Measurements from ENCODE around the gene LRRN2.

The LRRN2 gene

DNA sequence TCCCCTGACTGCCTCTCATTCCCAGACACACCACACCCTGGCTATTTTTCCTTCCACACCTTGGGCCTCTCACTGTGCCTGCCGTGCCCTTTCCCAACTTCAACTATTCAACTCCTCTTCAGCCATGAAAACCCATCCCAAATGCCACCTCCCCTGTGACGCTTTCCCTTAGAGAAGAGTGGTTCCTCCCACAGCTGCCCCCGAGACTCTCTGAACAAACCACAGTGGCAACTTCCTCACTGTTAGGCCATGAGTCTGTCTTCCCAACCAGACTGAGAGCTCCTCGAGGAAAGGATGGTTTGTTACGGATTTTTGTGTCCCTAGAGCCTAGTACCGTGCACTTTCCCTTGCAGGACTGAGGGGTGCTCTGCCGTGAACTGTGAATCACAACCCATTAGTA, 59.2 kb downstream of the LRRN2 start:
- DNase-seq, result no peak

DNA sequence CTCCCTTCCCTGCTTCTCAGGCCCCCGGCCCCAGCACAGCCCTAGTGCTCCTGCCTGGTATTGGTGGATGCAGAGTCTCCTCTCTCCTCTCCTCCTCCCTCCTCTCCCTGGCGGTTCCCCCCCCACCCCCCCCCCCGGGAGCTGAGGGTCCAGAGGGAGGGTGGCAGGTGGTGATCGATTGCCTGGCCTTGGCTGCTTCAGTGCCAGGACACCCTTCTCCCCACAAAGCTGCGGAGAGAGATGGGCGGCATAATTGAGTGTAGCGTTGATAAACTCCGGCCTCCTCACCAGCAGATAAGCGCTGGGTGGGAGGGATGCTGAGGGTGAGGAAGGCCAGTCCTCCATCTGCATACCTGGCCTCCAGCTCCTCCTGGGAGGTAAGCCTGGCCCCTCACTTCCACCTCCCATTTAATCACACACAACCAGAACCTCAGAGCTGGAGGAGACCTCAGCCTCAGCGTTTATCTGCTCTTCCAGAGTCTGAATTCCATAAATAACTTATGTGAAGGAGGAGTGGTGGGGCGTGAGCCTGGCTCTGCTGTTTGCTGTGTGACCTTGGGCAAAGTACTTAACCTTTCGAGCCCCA, 60.8 kb downstream of the LRRN2 start:
- no peak for DNase-seq

- DNase-seq, result no peak
Observed at GRCh38 chr1:204623894-204624361, 61.6 kb downstream of the LRRN2 start.

DNA sequence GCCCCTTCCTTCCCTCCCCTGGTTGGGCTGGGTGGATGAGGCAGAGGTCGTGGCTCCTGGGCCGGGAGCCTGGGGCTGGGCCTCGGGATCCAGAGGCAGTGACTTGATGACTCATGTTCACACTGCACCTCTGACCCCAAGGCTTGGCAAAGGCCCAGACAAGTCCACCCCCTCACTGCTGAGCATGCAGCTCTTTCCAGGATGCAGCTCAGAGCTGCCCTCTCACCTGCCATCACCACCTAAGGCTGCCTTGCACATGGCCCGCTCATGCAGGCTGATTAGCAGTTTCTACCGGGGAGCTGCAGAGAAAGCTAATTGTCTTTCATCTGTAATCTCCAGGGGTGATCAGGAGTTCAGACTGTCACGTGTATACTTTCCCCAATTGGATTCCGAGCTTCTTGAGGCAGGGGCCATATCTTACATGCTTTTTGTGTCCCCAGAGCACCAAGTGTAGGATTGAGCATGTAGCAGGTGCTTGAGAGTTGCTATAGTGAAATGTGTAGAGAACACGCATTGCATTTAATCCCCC, 62.1 kb downstream of the LRRN2 start:
- no peak for DNase-seq

- DNase-seq, result no peak
Observed at GRCh38 chr1:204621996-204622395, 63.5 kb downstream of the LRRN2 start.

DNA sequence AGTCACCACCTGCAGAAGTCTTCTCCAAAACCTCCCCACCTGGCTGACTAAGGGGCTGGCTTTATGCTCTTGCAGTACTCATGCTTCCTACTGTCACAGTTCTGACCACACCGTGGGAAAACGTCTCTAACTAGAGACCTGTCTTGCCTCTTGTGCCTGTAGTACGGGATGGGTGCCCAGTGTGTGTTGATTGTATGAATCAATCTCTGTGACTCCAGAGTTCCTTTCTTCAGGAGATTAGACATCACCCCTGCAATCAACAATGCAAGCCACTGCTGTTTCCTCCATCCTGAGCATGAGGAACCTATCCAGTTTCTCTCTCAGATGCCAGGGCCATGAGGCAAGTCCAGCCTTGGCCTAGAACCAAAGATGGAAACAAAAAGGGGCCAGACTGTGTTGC, 64.1 kb downstream of the LRRN2 start:
- DNase-seq, result no peak

DNA sequence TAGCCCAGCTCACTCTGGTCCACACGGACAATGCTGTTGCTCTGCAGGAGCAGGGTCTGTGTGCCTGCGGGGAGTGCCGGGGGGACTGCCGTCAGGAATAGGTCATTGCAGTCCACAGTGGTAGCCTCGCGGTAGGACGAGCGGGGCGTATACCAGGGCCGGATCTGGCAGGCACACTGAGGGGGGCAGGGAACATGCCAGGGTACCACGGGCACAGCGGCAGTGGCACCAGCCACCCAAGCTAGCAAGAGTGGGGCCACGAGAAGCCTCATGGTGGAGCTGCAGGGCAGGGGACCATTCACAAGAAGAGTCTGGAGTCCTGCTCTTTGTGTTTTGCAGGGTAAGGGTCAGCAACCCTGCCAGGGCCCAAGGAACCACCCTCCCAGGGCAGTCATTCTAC, 65.8 kb downstream of the LRRN2 start:
- no peak for DNase-seq

DNA sequence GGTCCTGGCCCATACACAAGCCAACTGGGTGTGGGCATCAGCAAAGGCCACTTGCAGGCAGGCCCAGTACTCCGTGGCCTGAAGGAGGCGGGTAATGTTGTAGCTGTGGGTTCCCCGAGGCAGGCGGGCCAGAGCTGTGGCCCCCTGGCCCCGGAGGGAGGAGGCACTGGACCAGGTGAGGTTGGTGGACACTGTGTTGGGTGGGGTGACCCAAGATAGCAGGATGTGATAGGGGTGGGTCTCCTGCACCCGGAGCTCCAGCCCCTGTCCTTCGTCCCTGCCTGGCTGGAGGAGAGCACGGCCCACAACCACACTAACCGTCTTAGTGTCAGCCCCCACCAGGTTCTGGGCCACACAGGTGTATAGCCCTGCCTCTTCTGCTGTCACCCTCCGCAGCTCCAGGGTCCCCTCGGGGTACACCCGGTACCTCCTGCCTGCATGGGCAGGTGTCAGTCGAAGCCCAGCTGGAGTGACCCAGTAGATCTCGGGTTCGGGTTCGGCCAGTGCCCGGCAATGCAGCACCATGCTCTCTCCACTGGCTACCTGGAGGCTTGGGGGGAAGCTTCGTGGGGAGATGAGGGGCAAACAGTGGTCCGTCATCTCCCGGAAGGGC, 67.3 kb downstream of the LRRN2 start:
- no peak for DNase-seq

DNA sequence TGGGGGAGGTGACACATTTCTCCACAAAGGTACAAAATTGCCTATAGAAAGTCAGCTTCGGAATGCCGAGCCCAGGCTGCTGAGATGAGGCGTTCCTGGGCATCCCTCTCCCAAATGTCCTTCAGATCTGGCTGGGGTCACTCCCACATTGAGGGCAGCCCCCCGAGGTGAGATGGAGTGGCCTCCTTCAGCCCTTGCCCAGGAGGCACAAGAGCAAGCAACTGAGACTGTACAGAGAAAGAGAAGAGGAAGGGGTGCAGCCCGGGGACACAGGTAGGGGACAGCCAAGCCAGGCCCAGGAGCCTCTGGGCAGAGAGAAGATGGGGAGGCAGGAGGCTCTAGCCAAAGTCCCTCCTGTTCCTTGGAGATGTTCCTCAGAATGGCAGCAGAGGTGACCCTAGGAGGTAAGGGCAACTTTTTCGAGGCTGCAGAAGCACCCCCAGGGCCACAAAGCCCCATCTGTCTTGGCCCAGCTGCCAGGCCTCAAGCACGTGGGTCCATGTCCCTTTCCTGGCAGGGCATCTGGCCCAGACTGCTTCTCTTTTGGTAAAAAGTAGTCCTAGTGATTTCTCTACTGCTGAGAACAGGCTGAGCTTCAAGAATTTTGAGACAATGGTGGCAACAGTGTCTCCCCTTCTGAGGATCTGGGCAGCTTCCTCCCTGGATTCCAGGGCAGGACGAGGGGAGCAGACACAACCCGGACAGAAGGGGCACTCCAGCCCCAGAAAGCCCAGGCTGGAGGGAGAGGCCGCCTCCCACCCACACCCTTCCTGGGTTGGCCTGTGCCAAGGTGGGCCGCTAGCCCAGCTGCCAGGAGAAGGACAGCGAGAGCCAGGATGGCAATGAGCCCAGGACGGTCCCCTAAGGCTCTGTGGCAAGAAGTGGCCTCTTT, 68.0 kb downstream of the LRRN2 start:
- no peak for DNase-seq

DNA sequence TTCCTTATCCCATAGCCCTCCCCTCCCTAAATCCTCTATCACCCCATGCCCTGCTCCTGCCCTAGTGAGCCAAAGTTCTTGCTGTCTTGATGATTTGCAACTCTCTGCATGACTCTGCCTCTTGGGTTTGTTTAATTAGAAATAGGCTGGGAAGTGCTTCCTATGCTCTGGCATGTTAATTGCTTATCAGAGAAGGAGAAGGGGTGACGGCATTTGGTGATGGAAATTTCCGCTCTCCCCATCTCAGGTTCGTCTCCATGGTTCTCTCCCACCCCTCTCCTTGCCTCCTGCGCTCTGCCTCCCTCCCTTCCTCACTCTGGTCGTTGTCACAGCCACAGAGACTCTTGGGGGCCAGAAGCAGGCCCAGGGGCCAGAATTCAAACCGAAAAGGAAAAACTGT, 68.9 kb downstream of the LRRN2 start:
- no peak for DNase-seq

- no peak for DNase-seq
Observed at GRCh38 chr1:204615881-204616280, 69.7 kb downstream of the LRRN2 start.

DNA sequence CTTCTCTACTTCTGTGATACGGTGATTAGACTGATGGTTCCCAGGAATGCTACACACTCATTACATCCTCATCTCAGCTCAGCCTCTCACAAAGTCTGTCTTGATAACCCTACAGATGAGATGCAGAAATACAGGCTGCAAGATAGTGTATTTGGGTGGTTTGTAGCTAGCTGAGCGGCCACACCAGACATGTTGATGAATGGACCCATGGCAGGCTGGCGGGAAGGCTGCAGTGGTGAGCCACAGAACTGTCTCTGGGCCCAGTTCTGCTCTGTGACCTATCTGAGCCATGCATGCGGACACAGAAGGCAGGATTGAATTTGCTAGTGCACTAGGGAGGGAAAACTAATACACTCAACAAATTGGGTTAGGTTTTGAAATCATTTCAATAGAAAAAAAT, 71.9 kb downstream of the LRRN2 start:
- DNase-seq, result no peak

DNA sequence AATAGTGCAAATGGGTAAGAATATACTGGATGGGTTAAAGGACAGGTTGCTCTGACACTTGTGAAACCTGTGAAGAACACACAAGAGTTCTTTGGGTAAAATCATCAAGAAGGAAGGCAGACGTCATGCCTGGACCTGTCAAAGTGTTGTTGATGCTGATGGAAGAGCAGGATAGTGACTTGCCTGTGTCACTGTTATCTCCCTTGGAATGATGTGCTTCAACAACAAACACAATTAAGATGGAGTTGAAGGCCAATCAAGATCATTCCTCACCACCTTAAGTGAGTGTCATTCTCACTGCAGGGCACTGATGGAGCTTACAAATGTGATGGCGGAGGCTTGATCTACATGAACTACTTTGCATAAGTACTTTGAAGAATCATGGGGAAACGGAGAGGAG, 73.2 kb downstream of the LRRN2 start:
- no peak for DNase-seq

DNA sequence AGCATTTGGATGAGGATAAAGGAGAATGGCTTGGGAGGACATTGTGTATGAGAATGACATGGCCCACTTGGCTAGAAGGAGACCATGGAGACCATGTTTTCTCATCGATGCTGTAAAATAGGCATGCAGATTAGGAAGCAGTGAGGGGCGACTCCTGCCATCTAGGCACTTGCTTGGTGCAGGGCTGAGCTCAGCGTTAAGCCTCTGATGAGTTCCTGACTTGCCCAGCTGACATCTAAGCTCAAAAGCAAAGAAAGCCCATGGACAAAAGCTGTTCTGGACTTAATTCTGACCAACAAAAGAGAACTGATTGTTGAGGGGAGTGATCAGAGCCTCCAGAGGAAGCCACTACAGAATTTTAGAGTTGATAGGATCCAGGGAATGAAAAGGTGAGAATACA, 74.5 kb downstream of the LRRN2 start:
- DNase-seq, result no peak

GRCh38 chr1:204607910-204608309, 77.6 kb downstream of the LRRN2 start:
- no peak for DNase-seq

- DNase-seq, result no peak
Observed at GRCh38 chr1:204605791-204606190, 79.7 kb downstream of the LRRN2 start.

DNA sequence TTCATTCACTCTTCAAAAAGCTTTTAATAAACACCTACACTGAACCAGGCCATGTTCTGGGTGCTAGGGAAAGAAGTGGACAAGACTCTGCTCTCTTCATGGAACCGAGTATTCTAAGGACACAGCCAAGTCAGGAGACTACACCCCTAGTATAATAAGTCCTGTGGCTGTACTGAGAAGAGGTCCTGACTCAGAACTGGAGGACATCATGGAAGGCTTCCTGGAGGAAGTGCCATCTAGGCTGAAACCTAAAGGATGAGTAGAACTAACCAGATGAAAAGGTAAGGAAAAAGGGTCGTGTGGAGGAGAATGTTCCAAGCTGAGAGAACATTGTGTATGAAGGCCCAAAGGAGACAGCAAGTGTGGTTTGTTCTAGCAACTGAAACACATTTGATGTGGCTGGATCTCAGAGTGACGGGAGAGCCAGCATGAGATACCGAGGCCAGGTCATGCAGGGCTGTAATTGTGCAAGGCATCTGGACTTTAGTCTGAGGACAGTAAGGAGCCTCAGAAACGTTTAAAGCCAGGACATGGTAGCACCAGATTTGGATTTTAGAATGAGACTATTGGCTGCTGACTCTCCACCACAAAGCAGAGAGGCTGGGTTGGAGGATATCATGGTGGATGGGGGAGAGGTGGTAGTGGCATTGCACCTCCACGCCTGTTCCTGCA, 82.5 kb downstream of the LRRN2 start:
- DNase-seq, result no peak

GRCh38 chr1:204602111-204602579, 83.4 kb downstream of the LRRN2 start:
- DNase-seq, result no peak

GRCh38 chr1:204600968-204601367, 84.6 kb downstream of the LRRN2 start:
- no peak for DNase-seq

- DNase-seq, result no peak
Observed at GRCh38 chr1:204600203-204600602, 85.3 kb downstream of the LRRN2 start.

DNA sequence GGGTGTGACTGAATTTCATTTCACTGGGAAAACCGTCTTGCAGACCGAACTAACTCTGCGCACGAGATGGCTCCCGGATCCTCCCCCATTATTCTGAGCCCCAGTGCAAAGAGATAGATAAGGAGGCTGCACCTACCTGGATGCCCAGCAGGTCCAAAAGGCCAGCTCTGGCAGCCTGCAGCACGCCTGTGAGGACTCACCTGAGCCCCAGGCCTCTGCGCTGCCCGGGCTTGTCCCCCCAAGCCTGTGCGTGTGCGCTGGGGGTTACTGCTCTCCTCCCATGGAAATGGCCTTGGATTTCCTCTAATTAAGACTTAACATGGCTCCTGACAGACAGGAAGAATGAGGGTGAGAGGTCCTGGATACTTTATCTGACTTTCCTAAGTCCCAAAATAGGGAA, 85.9 kb downstream of the LRRN2 start:
- no peak for DNase-seq

DNA sequence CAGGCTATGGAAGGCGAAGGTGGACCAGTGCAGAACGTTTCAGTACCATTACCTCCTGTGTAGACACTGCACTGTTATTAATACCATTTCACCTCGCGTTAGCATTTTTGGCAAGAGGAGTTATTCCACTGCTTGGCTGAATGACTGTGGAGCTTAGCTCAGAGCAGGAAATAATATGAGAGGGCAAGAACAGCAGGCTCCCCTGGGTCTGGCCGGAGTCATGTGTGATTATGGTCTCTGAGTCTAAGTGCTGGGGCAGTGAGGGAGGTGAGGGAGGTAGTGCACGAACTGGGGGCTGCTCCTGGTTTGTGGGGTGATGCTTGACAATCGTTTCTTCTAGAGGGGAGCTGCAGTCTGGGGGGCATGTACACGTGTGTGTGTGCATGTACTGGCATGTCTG, 86.4 kb downstream of the LRRN2 start:
- DNase-seq, result no peak

GRCh38 chr1:204598319-204598969, 87.1 kb downstream of the LRRN2 start:
- no peak for DNase-seq
